ENCODE data around the gene HNRNPK.

The HNRNPK gene

GRCh38 chr9:83979812-83980394 lies at the start of gene HNRNPK:
Gene HNRNPK (minus strand): TSS chr9:83980215. CDS start chr9:83978252, 1,963 bp downstream.
- DNase-seq (ENCODE audit: low read depth) = peak; percentile 98

- no peak for DNase-seq (ENCODE audit: low read depth)
Observed at GRCh38 chr9:84027201-84027600, 47.2 kb upstream of the HNRNPK start.

GRCh38 chr9:84024041-84024575 lies 44.1 kb upstream of the HNRNPK start:
- peak; percentile 23 for DNase-seq (ENCODE audit: low read depth)

- no peak for DNase-seq (ENCODE audit: low read depth)
Observed at GRCh38 chr9:84007662-84008061, 27.6 kb upstream of the HNRNPK start.

DNA sequence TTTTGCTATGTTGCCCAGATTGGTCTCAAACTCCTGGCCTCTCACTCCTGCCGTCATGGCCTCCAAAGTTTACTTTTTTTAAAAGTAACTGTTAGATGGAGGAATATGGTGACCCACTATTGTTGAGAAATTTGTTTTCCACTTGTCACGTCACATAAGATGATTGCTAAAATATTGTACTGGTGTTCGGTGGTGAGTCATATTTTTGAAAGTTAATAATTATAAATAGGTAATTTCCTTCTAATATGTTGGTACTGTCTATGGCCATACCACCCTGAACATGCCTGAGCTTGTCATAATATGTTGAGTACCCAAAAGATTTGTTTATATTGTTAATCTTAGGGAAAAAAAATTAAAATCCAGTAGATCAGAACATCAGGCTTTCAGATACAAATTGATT lies 23.2 kb upstream of the HNRNPK start:
- DNase-seq (ENCODE audit: low read depth) = no peak

DNA sequence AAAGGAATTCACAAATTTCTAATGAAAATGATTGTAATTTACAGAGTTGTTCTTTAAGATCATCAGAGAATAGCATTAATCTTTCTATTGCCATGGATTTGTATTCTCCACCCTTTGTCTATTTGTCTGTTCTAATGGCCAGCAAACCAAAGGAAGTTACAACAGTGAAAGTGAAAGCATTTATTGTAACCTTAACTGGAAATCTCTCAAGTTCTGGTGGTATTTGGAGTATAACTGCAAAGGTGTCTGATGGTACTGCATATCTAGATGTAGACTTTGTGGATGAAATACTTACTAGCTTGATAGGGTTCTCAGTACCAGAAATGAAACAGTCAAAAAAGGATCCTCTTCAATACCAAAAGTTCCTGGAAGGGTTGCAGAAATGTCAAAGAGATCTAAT lies 22.3 kb upstream of the HNRNPK start:
- DNase-seq (ENCODE audit: low read depth) = no peak

- DNase-seq (ENCODE audit: low read depth) = no peak
Observed at GRCh38 chr9:84001621-84002020, 21.6 kb upstream of the HNRNPK start.

DNA sequence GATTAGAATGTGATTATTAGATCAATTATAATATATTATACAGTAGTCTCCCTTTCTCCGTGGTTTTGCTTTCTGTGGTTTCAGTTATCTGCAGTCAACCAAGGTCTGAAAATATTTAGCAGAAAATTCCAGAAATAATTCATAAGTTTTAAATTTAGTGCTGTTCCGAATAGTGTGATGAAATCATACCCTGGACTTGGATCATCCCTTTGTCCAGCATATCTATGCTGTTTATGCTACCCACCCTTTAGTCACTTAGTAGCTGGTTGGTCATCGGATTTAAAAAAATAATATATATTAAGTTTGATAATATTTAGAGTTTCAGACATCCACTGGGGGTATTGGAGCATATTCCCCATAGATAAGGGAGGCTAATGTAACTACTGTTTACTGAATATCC lies 20.2 kb upstream of the HNRNPK start:
- no peak for DNase-seq (ENCODE audit: low read depth)

DNA sequence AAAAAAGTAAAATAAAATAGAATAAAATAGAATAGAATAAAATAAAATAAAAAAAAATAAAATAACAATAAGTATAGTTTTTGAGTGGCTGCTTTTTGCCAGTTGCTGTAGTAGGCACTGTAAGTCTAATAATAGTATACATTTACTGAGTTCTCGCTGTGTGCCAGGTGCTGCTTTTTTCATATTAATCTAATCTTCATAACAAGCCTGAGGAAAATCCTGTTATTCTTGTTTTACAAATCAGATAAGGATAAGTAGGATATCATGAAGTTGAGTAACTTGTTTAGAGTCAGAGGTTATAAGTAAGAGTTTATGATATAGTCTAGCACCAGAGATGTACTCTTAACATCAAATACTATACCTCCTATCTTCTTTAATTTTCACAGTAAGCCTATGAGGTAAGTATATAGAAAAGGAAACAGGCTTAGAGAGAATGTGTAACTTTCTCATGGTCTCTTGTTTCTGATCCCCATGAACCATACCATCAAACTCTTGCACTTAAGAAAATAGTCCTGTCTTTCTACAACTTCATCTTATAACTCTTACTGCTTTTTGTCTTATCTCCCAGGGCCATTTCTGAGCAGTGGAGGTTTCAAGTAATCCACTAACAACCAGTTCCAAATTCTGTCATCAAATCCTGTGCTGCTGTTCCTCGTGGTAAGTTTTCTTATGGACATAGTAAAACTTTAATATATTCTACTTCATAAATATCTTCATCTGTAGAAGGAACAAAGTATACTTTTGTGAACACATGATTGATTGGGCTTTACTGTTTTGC lies 19.3 kb upstream of the HNRNPK start:
- DNase-seq (ENCODE audit: low read depth) = no peak

- DNase-seq (ENCODE audit: low read depth) = no peak
Observed at GRCh38 chr9:83996126-83996525, 16.1 kb upstream of the HNRNPK start.

- no peak for DNase-seq (ENCODE audit: low read depth)
Observed at GRCh38 chr9:83992901-83993300, 12.9 kb upstream of the HNRNPK start.

DNA sequence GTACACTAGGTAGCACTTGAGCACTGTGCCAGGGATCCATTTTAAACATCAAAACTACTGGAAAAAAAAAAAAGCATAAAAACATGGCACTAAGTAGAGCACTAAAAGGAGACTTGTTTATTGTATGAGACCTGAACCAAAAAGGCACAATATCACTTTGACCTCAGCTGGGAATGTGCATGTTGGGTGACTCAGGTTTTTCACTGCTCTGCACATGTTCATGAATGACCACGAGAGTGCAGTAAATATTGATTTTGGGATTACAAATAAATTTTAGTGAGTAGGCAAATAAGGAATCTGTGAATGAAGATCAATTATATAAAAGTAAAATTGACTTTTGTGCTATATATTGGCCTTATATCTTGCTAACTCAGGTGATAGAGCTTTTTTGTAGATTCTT lies 12.4 kb upstream of the HNRNPK start:
- no peak for DNase-seq (ENCODE audit: low read depth)

GRCh38 chr9:83991355-83991754 lies 11.3 kb upstream of the HNRNPK start:
- DNase-seq (ENCODE audit: low read depth) = no peak

GRCh38 chr9:83988411-83988810 lies 8.4 kb upstream of the HNRNPK start:
- no peak for DNase-seq (ENCODE audit: low read depth)

DNA sequence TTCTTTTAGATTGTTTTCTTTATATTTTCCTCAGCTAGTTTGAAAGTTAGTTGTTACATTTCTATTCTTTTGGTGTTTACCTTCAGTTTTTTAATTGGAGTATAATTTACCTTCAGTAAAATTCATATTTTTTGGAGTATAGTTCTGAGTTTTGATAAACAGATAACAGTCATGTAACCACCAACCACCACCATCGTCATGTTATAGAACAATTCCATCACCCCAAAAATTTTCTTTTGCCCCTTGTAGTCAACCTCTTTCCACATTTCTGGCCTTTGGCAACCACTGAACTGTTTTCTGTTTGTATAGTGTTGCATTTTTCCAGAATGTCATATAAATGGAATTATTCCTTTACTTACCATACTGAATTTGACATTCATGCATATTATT lies 7.4 kb upstream of the HNRNPK start:
- DNase-seq (ENCODE audit: low read depth) = no peak

GRCh38 chr9:83986765-83987401 lies 6.9 kb upstream of the HNRNPK start:
- no peak for DNase-seq (ENCODE audit: low read depth)

GRCh38 chr9:83986195-83986594 lies 6.2 kb upstream of the HNRNPK start:
- no peak for DNase-seq (ENCODE audit: low read depth)

DNA sequence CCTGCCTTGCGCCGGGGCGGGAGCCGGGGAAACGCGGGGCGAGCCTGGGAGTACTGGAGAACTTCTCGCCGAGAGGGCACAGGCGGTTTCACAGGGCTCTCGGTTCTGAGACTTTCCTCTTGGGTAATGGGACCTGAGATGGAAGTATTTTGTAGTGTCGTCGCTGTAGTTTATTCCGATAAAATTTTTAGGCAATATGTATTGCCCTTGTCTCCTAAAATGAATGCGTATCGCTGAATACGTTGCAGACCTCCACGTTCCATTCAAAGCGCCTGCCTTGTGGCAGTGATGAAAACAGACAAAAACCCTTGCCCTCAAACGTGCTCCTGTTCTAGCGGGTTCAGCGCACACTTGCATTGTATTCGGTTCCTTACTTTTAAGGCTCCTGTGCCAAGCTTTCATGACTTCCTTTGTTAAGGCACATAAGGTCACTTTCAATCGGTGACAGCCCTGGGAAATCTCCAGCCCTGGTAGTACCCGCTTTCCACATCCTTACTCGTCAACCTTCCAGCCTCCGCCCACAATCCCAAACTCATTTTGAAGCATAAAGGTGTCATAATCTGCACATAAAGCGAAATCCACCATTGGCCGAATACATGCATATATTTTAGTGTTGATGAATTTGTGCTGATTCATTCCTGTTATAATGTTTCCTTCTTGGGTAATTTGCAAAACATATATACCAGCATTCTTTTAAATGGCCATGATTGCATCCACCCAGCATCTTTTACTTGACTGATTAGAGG lies 1.3 kb upstream of the HNRNPK start:
- DNase-seq (ENCODE audit: low read depth) = no peak

- peak; percentile 96 for DNase-seq (ENCODE audit: low read depth)
Observed at GRCh38 chr9:83980395-83981125, 545 bp upstream of the HNRNPK start, which contains the start of gene RMI1. Gene RMI1 (plus strand): TSS chr9:83980805. CDS start chr9:84000987, 20,182 bp downstream.

DNA sequence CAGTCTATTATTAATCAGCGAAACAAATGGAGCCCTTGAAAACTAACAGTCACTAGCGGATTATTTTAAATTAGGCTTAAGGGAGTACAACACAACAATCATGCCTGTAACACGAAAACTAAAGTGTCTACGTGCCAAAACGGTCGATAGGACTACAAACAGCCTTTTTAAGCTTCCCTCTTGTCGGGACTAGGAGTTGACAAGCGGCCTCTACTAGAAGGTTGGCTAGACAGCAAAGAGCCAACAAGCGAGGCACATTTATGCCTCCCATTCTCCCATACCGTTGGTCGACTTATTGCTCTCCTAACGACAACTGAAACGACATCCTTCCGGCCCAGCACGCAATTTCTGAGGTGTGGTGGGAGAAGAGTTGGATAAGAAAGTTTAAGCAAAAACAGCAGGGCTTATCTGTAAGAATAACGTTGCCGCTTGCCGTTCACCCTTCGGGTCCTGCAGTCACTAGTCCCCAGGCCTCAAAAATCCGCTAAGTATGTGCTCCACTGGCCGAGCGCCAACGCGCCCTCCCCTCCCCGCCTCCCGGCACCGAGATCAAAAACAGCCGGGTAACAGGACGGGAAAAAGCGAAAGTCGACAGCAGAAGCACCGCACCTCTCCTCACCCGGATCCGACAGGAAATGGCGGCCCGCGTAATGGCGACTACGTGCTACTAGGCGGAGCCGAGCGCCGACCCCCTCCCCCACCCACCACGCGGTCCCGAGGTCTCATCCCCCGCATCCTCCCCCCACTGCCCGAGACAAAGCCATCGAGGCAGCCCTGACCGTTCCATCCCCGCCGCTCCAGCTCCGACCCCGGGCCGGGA lies 813 bp downstream of the HNRNPK start:
- peak; percentile 61 for DNase-seq (ENCODE audit: low read depth)

- no peak for DNase-seq (ENCODE audit: low read depth)
Observed at GRCh38 chr9:83977196-83977595, 2.8 kb downstream of the HNRNPK start.
